Esophagus muscularis mucosa (tissue), 3 donors: ENCODE results near the gene CUX1.

ENCODE experiments used
- POLR2A ChIP-seq: fragments of 450-650 bp; IDR thresholded peaks from one replicate; pipeline ENCODE4 v1.6.1; 2017; ENCODE audit warnings: antibody characterized with exemption, moderate library complexity, mild to moderate bottlenecking, low read depth
- POLR2AphosphoS5 ChIP-seq, 2 donors: sonication (generic); formaldehyde crosslinking; IDR thresholded peaks; one replicate each; pipeline ENCODE4 v1.6.1; 2017; ENCODE audit warnings: antibody characterized with exemption in 2 of 2
- TF ChIP-seq, protein P1 (sequence below), 3 experiments: fragments of 200-600 bp in 2 of 3; fragments of 450-650 bp in 1 of 3; sonication (generic) in 2 of 3; IDR thresholded peaks; one replicate each; pipeline ENCODE4 v1.5.1; 2017 to 2019; ENCODE audit warnings: antibody characterized with exemption in 3 of 3, mild to moderate bottlenecking in 2 of 3, moderate library complexity in 1 of 3

DNA sequence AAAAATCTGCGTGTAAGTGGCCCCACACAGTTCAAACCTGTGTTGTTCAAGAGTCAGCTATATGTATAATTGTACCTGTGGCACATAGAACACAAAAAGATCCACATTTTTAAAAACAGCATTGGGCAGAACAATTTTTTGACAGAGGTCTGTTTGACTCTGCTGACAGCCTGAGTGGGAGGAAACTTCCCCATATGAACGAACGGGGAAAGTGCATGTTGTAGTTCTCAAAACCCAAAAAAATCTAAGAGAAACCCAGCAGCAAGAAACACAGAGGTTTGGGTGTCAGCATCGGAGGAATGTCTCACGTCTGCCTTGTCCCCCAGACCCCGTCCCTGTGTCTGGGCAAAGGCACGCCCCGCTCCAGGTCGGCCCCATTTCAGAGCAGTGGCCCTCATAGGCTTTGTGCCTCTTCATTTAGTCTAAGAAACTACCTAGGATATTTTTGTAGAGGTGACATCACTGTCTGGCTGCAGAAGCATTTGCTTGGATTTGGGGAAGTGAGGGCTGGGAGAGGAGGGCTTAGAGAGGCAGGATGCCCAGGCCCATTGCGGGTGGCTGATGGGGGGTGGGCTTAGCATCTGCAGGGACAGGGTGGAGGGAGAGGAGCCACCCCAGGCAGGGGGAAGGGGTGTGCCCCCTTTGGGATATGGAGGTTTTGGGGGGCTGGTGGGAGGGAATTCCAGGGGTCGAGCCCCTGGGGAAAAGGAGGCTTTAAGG lies 11.0 kb downstream of the CUX1 start:
- TF ChIP-seq, protein P1, sequence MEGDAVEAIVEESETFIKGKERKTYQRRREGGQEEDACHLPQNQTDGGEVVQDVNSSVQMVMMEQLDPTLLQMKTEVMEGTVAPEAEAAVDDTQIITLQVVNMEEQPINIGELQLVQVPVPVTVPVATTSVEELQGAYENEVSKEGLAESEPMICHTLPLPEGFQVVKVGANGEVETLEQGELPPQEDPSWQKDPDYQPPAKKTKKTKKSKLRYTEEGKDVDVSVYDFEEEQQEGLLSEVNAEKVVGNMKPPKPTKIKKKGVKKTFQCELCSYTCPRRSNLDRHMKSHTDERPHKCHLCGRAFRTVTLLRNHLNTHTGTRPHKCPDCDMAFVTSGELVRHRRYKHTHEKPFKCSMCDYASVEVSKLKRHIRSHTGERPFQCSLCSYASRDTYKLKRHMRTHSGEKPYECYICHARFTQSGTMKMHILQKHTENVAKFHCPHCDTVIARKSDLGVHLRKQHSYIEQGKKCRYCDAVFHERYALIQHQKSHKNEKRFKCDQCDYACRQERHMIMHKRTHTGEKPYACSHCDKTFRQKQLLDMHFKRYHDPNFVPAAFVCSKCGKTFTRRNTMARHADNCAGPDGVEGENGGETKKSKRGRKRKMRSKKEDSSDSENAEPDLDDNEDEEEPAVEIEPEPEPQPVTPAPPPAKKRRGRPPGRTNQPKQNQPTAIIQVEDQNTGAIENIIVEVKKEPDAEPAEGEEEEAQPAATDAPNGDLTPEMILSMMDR (IDR thresholded peaks at IDR 0.05): no peak
- no peak for TF ChIP-seq POLR2AphosphoS5 (IDR thresholded peaks at IDR 0.05)
- TF ChIP-seq POLR2A: no peak
